Neuronal stem cell (in vitro differentiated cells): ENCODE data around the gene CHID1.

ENCODE experiments used
- DNase-seq: peaks from one replicate; pipeline ENCODE4 v3.0.0-alpha.2; 2013; ENCODE audit warnings: low spot score
- H2AFZ ChIP-seq: one replicate; pipeline ENCODE4 v1.6.1; 2013; ENCODE audit warnings: mild to moderate bottlenecking, low read length, inconsistent platforms
- H2AK5ac ChIP-seq: 2 replicates; pipeline ENCODE4 v1.6.1; 2013; ENCODE audit warnings: low read depth, mild to moderate bottlenecking, inconsistent platforms, low read length, moderate library complexity, mixed read lengths
- H2BK120ac ChIP-seq: 2 replicates; pipeline ENCODE4 v1.6.1; 2013; ENCODE audit warnings: low read depth, mild to moderate bottlenecking, inconsistent platforms, low read length, moderate library complexity, mixed read lengths
- H2BK12ac ChIP-seq: one replicate; pipeline ENCODE4 v1.6.1; 2013; ENCODE audit warnings: low read length, inconsistent platforms
- H2BK15ac ChIP-seq: 2 replicates; pipeline ENCODE4 v1.6.1; 2013; ENCODE audit warnings: mild to moderate bottlenecking, low read length, inconsistent platforms, mixed read lengths
- H2BK5ac ChIP-seq: one replicate; pipeline ENCODE4 v1.6.1; 2013; ENCODE audit warnings: inconsistent platforms, mild to moderate bottlenecking, low read length, moderate library complexity
- H3K14ac ChIP-seq: one replicate; pipeline ENCODE4 v1.6.1; 2013; ENCODE audit warnings: low read length, inconsistent platforms
- H3K18ac ChIP-seq: 2 replicates; pipeline ENCODE4 v1.6.1; 2013; ENCODE audit warnings: low read length, inconsistent platforms
- H3K23ac ChIP-seq: 2 replicates; pipeline ENCODE4 v1.6.1; 2013; ENCODE audit warnings: low read depth, mild to moderate bottlenecking, mixed read lengths, low read length, inconsistent platforms; ENCODE audit not compliant: poor library complexity
- H3K27ac ChIP-seq: replicated peaks from 3 replicates; pipeline ENCODE4 v1.5.1; 2013; ENCODE audit warnings: low read length, inconsistent platforms
- H3K27me3 ChIP-seq, 3 experiments: 2 replicates each; pipeline ENCODE4 v1.6.1; 2013; ENCODE audit warnings: low read length in 3 of 3, mild to moderate bottlenecking in 2 of 3, inconsistent platforms in 1 of 3, low read depth in 1 of 3, mixed read lengths in 1 of 3, moderate library complexity in 1 of 3; ENCODE audit not compliant: control insufficient read depth in 3 of 3, insufficient read depth in 3 of 3
- H3K36me3 ChIP-seq, 2 donors: replicated peaks in 1 of 2; 2 replicates each; pipeline ENCODE4 v1.6.1; 2013; ENCODE audit warnings: low read length in 2 of 2; ENCODE audit not compliant: control insufficient read depth in 2 of 2, insufficient read depth in 2 of 2
- H3K4ac ChIP-seq: 2 replicates; pipeline ENCODE4 v1.6.1; 2013; ENCODE audit warnings: inconsistent platforms, mild to moderate bottlenecking, low read length, moderate library complexity
- H3K4me1 ChIP-seq, 2 donors: 1 replicate in 1 of 2; 2 replicates in 1 of 2; pipeline ENCODE4 v1.6.1; 2013; ENCODE audit warnings: low read length in 2 of 2, low read depth in 1 of 2; ENCODE audit not compliant: control insufficient read depth in 2 of 2, insufficient read depth in 1 of 2
- H3K4me2 ChIP-seq: one replicate; pipeline ENCODE4 v1.6.1; 2013; ENCODE audit warnings: mild to moderate bottlenecking, low read length, inconsistent platforms; ENCODE audit not compliant: insufficient read depth, poor library complexity, severe bottlenecking
- H3K4me3 ChIP-seq, 2 donors: 2 replicates each; pipeline ENCODE4 v1.5.1; 2013; ENCODE audit warnings: low read length in 2 of 2, mild to moderate bottlenecking in 2 of 2, inconsistent platforms in 1 of 2, moderate library complexity in 1 of 2
- H3K79me1 ChIP-seq: one replicate; pipeline ENCODE4 v1.6.1; 2013; ENCODE audit warnings: low read depth, mild to moderate bottlenecking, inconsistent platforms, low read length, moderate library complexity
- H3K9ac ChIP-seq: one replicate; pipeline ENCODE4 v1.6.1; 2013; ENCODE audit warnings: mild to moderate bottlenecking, low read depth, low read length, inconsistent platforms; ENCODE audit not compliant: poor library complexity
- H3K9me3 ChIP-seq, 2 donors: replicated peaks in 1 of 2; 2 replicates each; pipeline versions ENCODE3 to v1.6.1; 2013; ENCODE audit warnings: low read length in 2 of 2, mild to moderate bottlenecking in 2 of 2, inconsistent platforms in 1 of 2, low read depth in 1 of 2, mixed read lengths in 1 of 2, moderate library complexity in 1 of 2; ENCODE audit not compliant: control insufficient read depth in 2 of 2, insufficient read depth in 1 of 2
- H4K8ac ChIP-seq: one replicate; pipeline ENCODE4 v1.6.1; 2013; ENCODE audit warnings: low read depth, mild to moderate bottlenecking, inconsistent platforms, low read length, moderate library complexity
- H4K91ac ChIP-seq: one replicate; pipeline ENCODE4 v1.6.1; 2013; ENCODE audit warnings: low read length, low read depth, mild to moderate bottlenecking, inconsistent platforms; ENCODE audit not compliant: poor library complexity
- WGBS, 2 donors: extraction: QIAGEN DNeasy Blood & Tissue Kit; methylation state at CpG; one replicate each; pipeline ENCODE4 v1.1.7; 2013; ENCODE audit warnings: missing lambda C conversion rate in 2 of 2, mixed read lengths in 1 of 2; ENCODE audit not compliant: insufficient read length in 2 of 2, insufficient replicate concordance in 1 of 2; ENCODE audit errors: extremely low coverage in 2 of 2; 5-methylcytosine and 5-hydroxymethylcytosine counted together

The CHID1 gene

DNA sequence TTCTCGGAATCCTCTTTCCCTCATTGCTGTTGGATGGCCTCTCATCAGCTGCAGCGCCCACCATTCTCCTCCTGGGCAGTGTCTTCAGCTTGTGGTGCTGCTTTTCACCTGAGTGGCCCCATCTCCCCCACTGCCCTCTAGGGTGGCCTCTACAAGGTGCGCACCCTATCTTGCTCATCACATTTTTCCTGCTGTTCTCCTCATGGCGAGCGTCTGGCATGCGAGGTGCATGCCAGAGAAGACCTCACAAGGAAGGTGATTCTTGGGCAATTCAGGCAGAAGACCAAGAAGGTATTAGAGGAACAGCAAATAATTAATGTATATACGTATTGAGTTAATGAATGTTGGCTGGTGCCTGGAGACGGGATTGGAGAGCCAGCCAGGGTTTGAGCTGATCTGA is 18.2 kb upstream of the CHID1 start:
- WGBS, 2 donors = no CpG with 5 or more reads among the region's 8 CpGs
- Histone ChIP-seq H2AK5ac (no peak overlapping the region), H2BK12ac (no peak overlapping the region), H4K8ac (no peak overlapping the region), H3K4me2 (no peak overlapping the region), H2BK120ac (no peak overlapping the region), H3K9me3 (no peaks in the 10 kb centered on the region), H3K23ac (no peak overlapping the region), H2BK15ac (no peak overlapping the region), H3K27me3 (no peaks in the 10 kb centered on the region), H3K18ac (no peak overlapping the region), H3K36me3 (peaks cover 6 to 31% of the 10 kb centered on the region in 2 donors), H3K4me3 (no peak overlapping the region), H2BK5ac (no peak overlapping the region), H4K91ac (no peak overlapping the region), H3K4ac (no peak overlapping the region), H3K9ac (no peak overlapping the region), H2AFZ (no peak overlapping the region), H3K14ac (no peak overlapping the region), H3K79me1 (peaks cover 5% of the 10 kb centered on the region), H3K27ac (no peak overlapping the region), H3K4me1 (peaks cover 6 to 7% of the 10 kb centered on the region in 2 donors)
- no peak for DNase-seq

DNA sequence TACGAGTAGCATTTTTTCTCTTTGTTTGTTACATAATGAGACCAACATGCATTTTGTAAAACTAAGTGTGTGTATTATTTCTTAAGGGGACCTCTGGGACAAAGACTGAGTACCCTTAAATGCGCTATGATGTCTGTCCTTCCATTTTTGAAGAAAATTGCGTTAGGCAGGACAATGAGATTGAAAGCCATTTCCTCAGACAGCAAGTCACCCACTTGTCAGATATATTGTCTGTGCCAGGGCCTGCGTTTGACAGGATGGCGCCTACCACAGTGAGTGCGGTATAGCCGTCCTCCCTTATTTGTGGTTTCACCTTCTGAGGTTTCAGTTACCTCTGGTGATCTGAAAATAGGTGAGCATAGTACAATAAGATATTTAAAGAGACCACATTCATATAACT is 17.3 kb upstream of the CHID1 start:
- no peak overlapping the region for H4K8ac ChIP-seq
- H3K4ac ChIP-seq = no peak overlapping the region
- H3K4me3 ChIP-seq = no peak overlapping the region
- H3K4me2 ChIP-seq = no peak overlapping the region
- H3K18ac ChIP-seq = no peak overlapping the region
- peaks cover 2% of the 10 kb centered on the region for H3K79me1 ChIP-seq
- H2AK5ac ChIP-seq = no peak overlapping the region
- H3K14ac ChIP-seq = no peak overlapping the region
- no peak overlapping the region for H2BK15ac ChIP-seq
- DNase-seq = no peak
- H3K27me3 ChIP-seq = no peaks in the 10 kb centered on the region
- no peak overlapping the region for H3K27ac ChIP-seq
- H3K36me3 ChIP-seq = peaks cover 6 to 31% of the 10 kb centered on the region in 2 donors
- WGBS, 2 donors = no CpG with 5 or more reads among the region's 7 CpGs
- no peak overlapping the region for H2BK120ac ChIP-seq
- no peak overlapping the region for H3K23ac ChIP-seq
- no peak overlapping the region for H3K9ac ChIP-seq
- H3K9me3 ChIP-seq = no peaks in the 10 kb centered on the region
- no peak overlapping the region for H2BK12ac ChIP-seq
- peaks cover 3 to 6% of the 10 kb centered on the region in 2 donors for H3K4me1 ChIP-seq
- H2BK5ac ChIP-seq = no peak overlapping the region
- H4K91ac ChIP-seq = no peak overlapping the region
- no peak overlapping the region for H2AFZ ChIP-seq

DNA sequence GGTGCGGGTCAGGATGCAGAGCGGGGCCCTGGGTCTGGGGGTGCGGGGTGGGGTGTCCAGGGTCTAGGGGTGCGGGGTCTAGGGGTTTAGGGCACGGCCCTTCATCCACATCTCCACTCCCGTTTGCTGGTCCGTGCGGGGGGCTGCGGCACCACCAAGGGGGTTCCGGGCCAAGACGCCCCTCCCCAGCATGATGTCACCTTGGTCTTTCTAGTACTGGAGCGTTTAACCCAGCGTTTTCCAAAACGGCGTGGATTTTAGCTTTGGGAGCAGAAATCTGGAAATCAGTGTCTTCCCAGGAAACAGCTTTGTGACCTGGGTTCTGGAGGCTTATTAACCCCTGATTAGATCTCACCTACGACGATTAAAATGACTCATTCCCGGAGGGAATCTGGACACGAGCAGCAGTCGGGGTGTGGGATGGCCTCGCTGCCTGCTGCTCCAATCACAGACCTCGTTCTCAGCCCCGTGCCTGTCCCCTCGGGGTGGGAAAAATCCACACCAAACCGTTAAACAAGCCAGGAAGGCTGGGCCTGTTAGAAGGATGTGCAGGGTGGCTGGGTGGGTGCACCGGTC is 15.8 kb upstream of the CHID1 start:
- no peak for DNase-seq
- H3K23ac ChIP-seq = no peak overlapping the region
- peaks cover 2% of the 10 kb centered on the region for H3K79me1 ChIP-seq
- H3K9ac ChIP-seq = peak overlapping the region; percentile 85
- H2AFZ ChIP-seq = peak overlapping the region; percentile 93
- no peaks in the 10 kb centered on the region for H3K9me3 ChIP-seq
- H2BK15ac ChIP-seq = no peak overlapping the region
- no peak overlapping the region for H2BK120ac ChIP-seq
- H2AK5ac ChIP-seq = no peak overlapping the region
- H3K27me3 ChIP-seq = no peaks in the 10 kb centered on the region
- H3K4me1 ChIP-seq = peaks cover 3 to 13% of the 10 kb centered on the region in 2 donors
- H3K14ac ChIP-seq = no peak overlapping the region
- H3K18ac ChIP-seq = peak overlapping the region; percentile 38
- no peak overlapping the region for H3K4ac ChIP-seq
- H4K91ac ChIP-seq = no peak overlapping the region
- WGBS, 2 donors = no CpG with 5 or more reads among the region's 26 CpGs
- peak overlapping the region; percentile 84 for H3K4me2 ChIP-seq
- no peak overlapping the region for H4K8ac ChIP-seq
- peak overlapping the region; percentile 58 to 96 for H3K4me3 ChIP-seq
- H3K27ac ChIP-seq = no peak overlapping the region
- no peak overlapping the region for H2BK12ac ChIP-seq
- H2BK5ac ChIP-seq = no peak overlapping the region
- H3K36me3 ChIP-seq = peaks cover 6 to 31% of the 10 kb centered on the region in 2 donors

- DNase-seq = peak; percentile 90
- WGBS, 2 donors = no CpG with 5 or more reads among the region's 124 CpGs
- peak within 1 kb of the TSS; percentile 67 for H3K27ac ChIP-seq
- peak within 1 kb of the TSS; percentile 84 for H3K4me2 ChIP-seq
- peak within 1 kb of the TSS; percentile 75 for H3K23ac ChIP-seq
- H3K4ac ChIP-seq = peak within 1 kb of the TSS; percentile 28
- H2BK15ac ChIP-seq = peak within 1 kb of the TSS; percentile 78
- no peaks in the 10 kb centered on the region for H3K27me3 ChIP-seq
- H3K4me3 ChIP-seq = peak within 1 kb of the TSS; percentile 58 to 96
- peak within 1 kb of the TSS; percentile 73 for H4K91ac ChIP-seq
- no peak within 1 kb of the TSS for H2BK5ac ChIP-seq
- H2AK5ac ChIP-seq = peak within 1 kb of the TSS; percentile 94
- H2AFZ ChIP-seq = peak within 1 kb of the TSS; percentile 93
- no peak within 1 kb of the TSS for H3K14ac ChIP-seq
- peak within 1 kb of the TSS; percentile 85 for H3K9ac ChIP-seq
- peaks cover 4 to 31% of the 10 kb centered on the region in 2 donors for H3K36me3 ChIP-seq
- H2BK12ac ChIP-seq = peak within 1 kb of the TSS; percentile 99
- peak within 1 kb of the TSS; percentile 70 for H4K8ac ChIP-seq
- H3K9me3 ChIP-seq = no peaks in the 10 kb centered on the region
- peak within 1 kb of the TSS; percentile 48 for H2BK120ac ChIP-seq
- H3K4me1 ChIP-seq = peaks cover 3 to 13% of the 10 kb centered on the region in 2 donors
- peak within 1 kb of the TSS; percentile 97 for H3K18ac ChIP-seq
- peaks cover 2% of the 10 kb centered on the region for H3K79me1 ChIP-seq
Measured at GRCh38 chr11:925496-926301, 15.1 kb upstream of the CHID1 start, which contains the start of gene AP2A2. Gene AP2A2, plus strand, starts transcription at chr11:925870. Its CDS starts 152 bp downstream, at chr11:926022.
